Measurements from ENCODE around the gene GIMAP6. TPM values are rescaled to one million over a fixed set of nuclear protein-coding genes. Genes with fewer than 3 reads are reported as not detected.

GIMAP6 gene
- polyA plus RNA-seq, 3 donors: 16.2 to 70.2 (median 57.0) TPM

DNA sequence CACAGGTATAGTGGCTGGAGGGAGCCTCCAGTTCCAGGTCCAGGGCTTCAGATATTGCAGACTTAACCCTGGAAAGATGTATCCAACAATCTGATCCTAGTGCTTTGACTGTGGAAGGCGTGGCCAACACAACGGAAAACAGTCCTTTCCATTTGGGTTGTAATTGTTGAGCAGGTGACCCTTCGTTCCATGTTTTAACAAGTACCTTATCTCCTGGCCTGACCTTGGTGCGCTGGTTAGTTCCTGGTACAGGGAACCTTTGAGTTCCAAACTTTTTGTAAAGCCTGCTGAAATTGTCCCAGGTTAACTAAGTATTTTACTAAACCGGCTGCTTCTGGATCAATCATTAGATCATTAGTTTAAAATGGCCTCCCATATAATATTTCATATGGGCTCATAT is 23.9 kb upstream of the GIMAP6 start:
- Histone ChIP-seq H3K9me3 (replicated peaks in 1 of 2; ENCODE audit: control insufficient read depth in 1 of 2, insufficient read depth in 1 of 2, low read length in 2 of 2) (peaks cover 0 to 7% of the 10 kb centered on the region in 2 donors), H2AFZ (ENCODE audit: insufficient read depth, low read depth, low read length, poor library complexity, severe bottlenecking) (no peak overlapping the region), H3K4me1 (ENCODE audit: control insufficient read depth in 1 of 2, insufficient read depth in 2 of 2, low read length in 2 of 2) (no peaks in the 10 kb centered on the region), H4K20me1 (ENCODE audit: insufficient read depth, low read length) (no peaks in the 10 kb centered on the region), H3K79me2 (ENCODE audit: insufficient read depth, low read length) (no peaks in the 10 kb centered on the region), H3K27ac (ENCODE audit: low read depth in 1 of 2, low read length in 2 of 2) (no peak overlapping the region), H3K27me3 (ENCODE audit: control insufficient read depth in 2 of 2, insufficient read depth in 2 of 2, low read length in 2 of 2) (no peaks in the 10 kb centered on the region), H3K4me2 (replicated peaks; ENCODE audit: extremely low read depth, low read length, poor library complexity, severe bottlenecking) (no peak overlapping the region), H3K36me3 (replicated peaks in 1 of 2; ENCODE audit: control insufficient read depth in 1 of 2, insufficient read depth in 2 of 2, low read length in 2 of 2) (no peaks in the 10 kb centered on the region), H3K9ac (ENCODE audit: insufficient read depth, low read length, poor library complexity, severe bottlenecking) (no peak overlapping the region), H3K4me3 (replicated peaks in 1 of 3; ENCODE audit: low read depth in 2 of 3, low read length in 3 of 3) (no peak overlapping the region)
- Mint-ChIP-seq H3K9me3 (peaks cover 0 to 11% (median 8%) of the 10 kb centered on the region in 7 donors), H3K27ac (no peak overlapping the region), H3K4me3 (no peak overlapping the region), H3K4me1 (peaks cover 3% of the 10 kb centered on the region), H3K36me3 (no peaks in the 10 kb centered on the region), H3K27me3 (ENCODE audit: low read depth in 3 of 3) (peaks cover 1 to 3% (median 1%) of the 10 kb centered on the region in 3 donors)
- no peak for DNase-seq
- intact Hi-C loops (cut with micrococcal nuclease): no loop called here
- no peak for TF ChIP-seq CTCF (IDR thresholded peaks at IDR 0.05)
- 100% methylated on average over 2 of the region's 5 CpGs for WGBS (ENCODE audit: insufficient coverage)

- no peak for TF ChIP-seq CTCF (IDR thresholded peaks at IDR 0.05)
- intact Hi-C loops (cut with micrococcal nuclease): no loop called here
- Histone ChIP-seq H2AFZ (ENCODE audit: insufficient read depth, low read depth, low read length, poor library complexity, severe bottlenecking) (no peak overlapping the region), H3K9me3 (replicated peaks in 1 of 2; ENCODE audit: control insufficient read depth in 1 of 2, insufficient read depth in 1 of 2, low read length in 2 of 2) (peaks cover 0 to 7% of the 10 kb centered on the region in 2 donors), H3K9ac (ENCODE audit: insufficient read depth, low read length, poor library complexity, severe bottlenecking) (no peak overlapping the region), H3K4me3 (replicated peaks in 1 of 3; ENCODE audit: low read depth in 2 of 3, low read length in 3 of 3) (no peak overlapping the region), H3K4me1 (ENCODE audit: control insufficient read depth in 1 of 2, insufficient read depth in 2 of 2, low read length in 2 of 2) (no peaks in the 10 kb centered on the region), H3K4me2 (replicated peaks; ENCODE audit: extremely low read depth, low read length, poor library complexity, severe bottlenecking) (no peak overlapping the region), H3K36me3 (replicated peaks in 1 of 2; ENCODE audit: control insufficient read depth in 1 of 2, insufficient read depth in 2 of 2, low read length in 2 of 2) (no peaks in the 10 kb centered on the region), H3K27ac (ENCODE audit: low read depth in 1 of 2, low read length in 2 of 2) (no peak overlapping the region), H3K79me2 (ENCODE audit: insufficient read depth, low read length) (no peaks in the 10 kb centered on the region), H4K20me1 (ENCODE audit: insufficient read depth, low read length) (no peaks in the 10 kb centered on the region), H3K27me3 (ENCODE audit: control insufficient read depth in 2 of 2, insufficient read depth in 2 of 2, low read length in 2 of 2) (no peaks in the 10 kb centered on the region)
- DNase-seq: no peak
- Mint-ChIP-seq H3K4me3 (no peak overlapping the region), H3K36me3 (no peaks in the 10 kb centered on the region), H3K27me3 (ENCODE audit: low read depth in 3 of 3) (peaks cover 1 to 3% (median 1%) of the 10 kb centered on the region in 3 donors), H3K9me3 (peaks cover 0 to 11% (median 8%) of the 10 kb centered on the region in 7 donors), H3K27ac (no peak overlapping the region), H3K4me1 (no peaks in the 10 kb centered on the region)
- no CpG with 5 or more reads among the region's 2 CpGs for WGBS (ENCODE audit: insufficient coverage)
These were observed 22.5 kb upstream of the GIMAP6 start for GRCh38 chr7:150654692-150655091.
